Breast epithelium (tissue), 4 donors: ENCODE data around the gene LENG8. TPM values are rescaled to one million over a fixed set of nuclear protein-coding genes. Genes with fewer than 3 reads are reported as not detected.

ENCODE experiments used
- DNase-seq, 2 donors: peaks; one replicate each; pipeline ENCODE4 v3.0.0-alpha.2; 2019; ENCODE audit warnings: low spot score in 2 of 2
- H3K27ac ChIP-seq, 2 donors: fragments of 200-600 bp; sonication (generic) in 1 of 2; one replicate each; pipeline ENCODE4 v1.5.1; 2016 to 2019; ENCODE audit warnings: mild to moderate bottlenecking in 1 of 2
- H3K27me3 ChIP-seq, 2 donors: fragments of 200-600 bp; sonication (generic) in 1 of 2; one replicate each; pipeline versions ENCODE4 v1.5.1 to v1.6.0; 2017 to 2019; ENCODE audit warnings: control low read depth in 1 of 2, mild to moderate bottlenecking in 1 of 2
- H3K36me3 ChIP-seq: fragments of 200-600 bp; one replicate; pipeline ENCODE4 v1.5.1; 2019
- H3K4me1 ChIP-seq, 2 donors: fragments of 200-600 bp; sonication (generic); one replicate each; pipeline ENCODE4 v1.5.1; 2016 to 2019; ENCODE audit warnings: control low read depth in 1 of 2
- H3K4me3 ChIP-seq, 3 donors: fragments of 200-600 bp; sonication (generic); 1 replicate in 2 of 3; 2 replicates in 1 of 3; pipeline ENCODE4 v1.5.1; 2016 to 2019; ENCODE audit warnings: mild to moderate bottlenecking in 3 of 3, moderate library complexity in 2 of 3
- H3K9me3 ChIP-seq, 2 donors: fragments of 200-600 bp; sonication (generic) in 1 of 2; one replicate each; pipeline ENCODE4 v1.5.1; 2016 to 2019; ENCODE audit warnings: control low read depth in 1 of 2
- CTCF ChIP-seq, 3 donors: fragments of 450-650 bp; IDR thresholded peaks; one replicate each; pipeline ENCODE4 v1.5.1; 2016 to 2017; ENCODE audit warnings: antibody characterized with exemption in 3 of 3, mild to moderate bottlenecking in 3 of 3, moderate library complexity in 3 of 3
- POLR2A ChIP-seq: fragments of 450-650 bp; IDR thresholded peaks from one replicate; pipeline ENCODE4 v1.6.1; 2016; ENCODE audit warnings: antibody characterized with exemption, mild to moderate bottlenecking, moderate library complexity
- POLR2AphosphoS5 ChIP-seq, 3 donors: sonication (generic); formaldehyde crosslinking; IDR thresholded peaks; one replicate each; pipeline ENCODE4 v1.6.1; 2017; ENCODE audit warnings: antibody characterized with exemption in 3 of 3
- intact Hi-C: fragments of 100-400 bp; cut with DNase I; formaldehyde crosslinking; loops from one replicate; pipeline ENCODE4 v1.15.1; 2023; ENCODE audit warnings: low total_unique reads
- total RNA-seq, 3 donors: library from RNA; depleted of rRNA; stranded (reverse); fragments of >200 nt; gene quantifications; one replicate each; pipeline ENCODE4 v1.1.0, GENCODE V29; 2016

Gene LENG8
- total RNA-seq, 3 donors from 2014 or later: 82.9 to 204 (median 148) TPM

GRCh38 chr19:54453921-54454780 is 5.2 kb downstream of the LENG8 start:
- Histone ChIP-seq H3K4me1 (peaks cover 4 to 12% of the 10 kb centered on the region in 2 donors), H3K27me3 (no peaks in the 10 kb centered on the region), H3K36me3 (peaks cover 41% of the 10 kb centered on the region), H3K4me3 (no peak overlapping the region), H3K27ac (no peak overlapping the region), H3K9me3 (no peaks in the 10 kb centered on the region)
- DNase-seq: no peak
- intact Hi-C loops: no loop called here
- TF ChIP-seq POLR2A: no peak
- no peak for TF ChIP-seq POLR2AphosphoS5 (IDR thresholded peaks at IDR 0.05)
- no peak for TF ChIP-seq CTCF (IDR thresholded peaks at IDR 0.05)

DNA sequence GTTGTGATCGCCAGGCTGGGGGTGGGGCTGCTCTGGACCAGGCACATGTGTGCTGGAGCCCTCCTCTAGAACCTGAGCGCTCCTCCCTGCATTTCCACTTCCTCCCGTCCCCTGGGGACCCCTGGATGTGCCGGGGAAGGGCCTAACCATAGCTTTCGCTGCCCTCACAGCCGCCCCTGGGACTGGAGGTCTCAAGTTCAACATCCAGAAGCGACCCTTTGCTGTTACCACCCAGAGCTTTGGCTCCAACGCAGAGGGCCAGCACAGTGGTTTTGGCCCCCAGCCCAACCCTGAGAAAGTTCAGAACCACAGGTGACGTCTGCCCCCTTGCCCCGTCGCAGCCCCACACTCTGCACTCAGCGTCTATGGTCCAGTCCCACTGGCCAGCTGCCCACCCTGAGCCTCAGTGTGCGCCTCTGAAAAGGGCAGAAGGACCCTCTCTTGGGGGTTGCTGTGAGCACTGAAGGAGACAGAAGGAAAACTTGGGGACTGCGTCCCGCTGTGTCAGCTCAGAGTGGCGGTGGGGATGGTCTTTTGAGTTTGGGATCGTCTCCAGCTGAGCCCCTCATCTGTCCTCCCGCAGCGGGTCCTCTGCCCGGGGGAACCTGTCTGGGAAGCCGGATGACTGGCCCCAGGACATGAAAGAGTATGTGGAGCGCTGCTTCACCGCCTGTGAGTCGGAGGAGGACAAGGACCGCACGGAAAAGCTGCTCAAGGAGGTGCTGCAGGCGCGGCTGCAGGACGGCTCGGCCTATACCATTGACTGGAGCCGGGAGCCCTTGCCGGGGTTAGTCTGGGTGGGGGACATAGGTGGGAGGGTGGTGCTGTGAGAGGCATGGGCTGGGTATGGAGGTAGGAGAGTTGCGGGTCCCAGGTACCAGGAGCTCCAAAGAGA is 6.0 kb downstream of the LENG8 start:
- peaks cover 4 to 12% of the 10 kb centered on the region in 2 donors for H3K4me1 ChIP-seq
- H3K27ac ChIP-seq: no peak overlapping the region
- intact Hi-C loops: no loop called here
- no peak for DNase-seq
- H3K9me3 ChIP-seq: no peaks in the 10 kb centered on the region
- no peaks in the 10 kb centered on the region for H3K27me3 ChIP-seq
- TF ChIP-seq POLR2AphosphoS5 (IDR thresholded peaks at IDR 0.05) (no peak), CTCF (IDR thresholded peaks at IDR 0.05) (no peak), POLR2A (no peak)
- H3K36me3 ChIP-seq: peaks cover 46% of the 10 kb centered on the region
- no peak overlapping the region for H3K4me3 ChIP-seq

- Histone ChIP-seq H3K27ac (no peak overlapping the region), H3K27me3 (no peaks in the 10 kb centered on the region), H3K4me3 (no peak overlapping the region), H3K36me3 (peaks cover 54% of the 10 kb centered on the region), H3K9me3 (no peaks in the 10 kb centered on the region), H3K4me1 (peaks cover 0 to 4% of the 10 kb centered on the region in 2 donors)
- no peak for TF ChIP-seq CTCF (IDR thresholded peaks at IDR 0.05)
- no peak for TF ChIP-seq POLR2A
- no peak for TF ChIP-seq POLR2AphosphoS5 (IDR thresholded peaks at IDR 0.05)
- intact Hi-C loops: no loop called here
- DNase-seq: no peak
Observed at GRCh38 chr19:54455786-54456422, 6.9 kb downstream of the LENG8 start.

DNA sequence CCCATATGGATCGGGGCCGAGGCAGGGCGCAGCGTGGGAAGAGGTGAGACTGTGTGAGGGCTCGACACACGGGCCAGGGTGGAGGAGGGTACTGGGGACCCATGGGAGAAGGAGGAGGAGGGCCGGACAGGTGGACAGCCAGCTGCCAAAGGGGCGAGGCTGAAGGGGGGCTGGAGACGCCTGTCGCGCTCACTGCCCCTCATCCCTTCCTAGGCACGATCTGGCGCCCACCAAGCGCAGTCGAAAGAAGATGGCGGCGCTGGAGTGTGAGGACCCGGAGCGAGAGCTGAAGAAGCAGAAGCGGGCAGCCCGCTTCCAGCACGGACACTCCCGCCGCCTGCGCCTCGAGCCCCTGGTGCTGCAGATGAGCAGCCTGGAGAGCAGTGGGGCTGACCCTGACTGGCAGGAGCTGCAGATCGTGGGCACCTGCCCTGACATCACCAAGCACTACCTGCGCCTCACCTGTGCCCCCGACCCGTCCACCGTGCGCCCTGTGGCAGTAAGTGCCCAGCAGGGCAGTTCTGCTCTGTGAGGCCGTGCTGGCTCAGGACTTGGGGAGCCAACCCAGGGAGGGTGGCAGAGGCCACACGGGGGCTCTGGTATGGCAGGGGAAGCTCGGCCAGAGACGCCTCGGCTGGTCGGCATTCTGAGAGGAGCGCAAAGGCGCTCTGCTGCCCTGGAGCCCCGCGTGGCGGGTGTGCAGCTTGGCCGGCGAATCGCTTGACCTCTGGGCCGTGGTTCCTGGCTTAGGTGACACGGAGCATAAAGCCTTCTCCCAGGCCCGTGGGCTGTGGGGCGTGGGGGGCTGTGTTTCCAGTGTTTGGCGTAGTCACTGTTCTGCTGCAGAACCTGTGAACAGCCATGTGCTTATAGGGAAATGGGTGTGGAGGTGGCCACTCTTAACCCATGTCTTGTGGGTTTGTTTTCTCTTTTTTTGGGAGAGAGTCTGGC is 7.7 kb downstream of the LENG8 start:
- Histone ChIP-seq H3K4me3 (no peak overlapping the region), H3K4me1 (no peaks in the 10 kb centered on the region), H3K27me3 (no peaks in the 10 kb centered on the region), H3K27ac (no peak overlapping the region), H3K9me3 (no peaks in the 10 kb centered on the region), H3K36me3 (peaks cover 59% of the 10 kb centered on the region)
- TF ChIP-seq POLR2A (no peak), POLR2AphosphoS5 (IDR thresholded peaks at IDR 0.05) (no peak), CTCF (IDR thresholded peaks at IDR 0.05) (no peak)
- no peak for DNase-seq
- intact Hi-C loops: no loop called here
